NCI-H1930 (cell line): ENCODE data around the gene AUTS2.
A peak's percentile ranks its signal among the peaks of the same experiment; 100 is the strongest.

Experiments
- DNase-seq, 2 experiments: peaks; one replicate each; lab custom pipeline; 2025; lab: John Stamatoyannopoulos, UW

AUTS2 gene

DNA sequence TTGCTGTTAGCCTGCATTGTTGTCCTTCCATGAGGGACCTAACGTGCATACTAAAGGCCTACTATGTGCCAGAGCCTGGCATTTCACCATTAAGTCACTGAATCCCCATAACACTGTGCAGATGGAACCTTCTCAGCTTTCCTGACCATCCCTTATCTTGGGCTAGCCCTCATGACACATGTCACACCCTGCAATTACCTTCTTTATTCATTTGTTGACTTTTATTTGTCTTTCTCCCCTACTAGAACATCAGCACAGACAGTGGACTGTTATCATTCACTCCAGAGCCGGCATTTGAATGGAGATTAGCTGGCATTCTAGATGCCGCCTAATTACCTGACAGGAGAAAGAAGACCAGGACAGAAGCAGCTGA lies 1062.5 kb downstream of the AUTS2 start:
- DNase-seq: no peak

- DNase-seq: no peak
Measured at GRCh38 chr7:70663680-70664079, 1065.4 kb downstream of the AUTS2 start.

DNA sequence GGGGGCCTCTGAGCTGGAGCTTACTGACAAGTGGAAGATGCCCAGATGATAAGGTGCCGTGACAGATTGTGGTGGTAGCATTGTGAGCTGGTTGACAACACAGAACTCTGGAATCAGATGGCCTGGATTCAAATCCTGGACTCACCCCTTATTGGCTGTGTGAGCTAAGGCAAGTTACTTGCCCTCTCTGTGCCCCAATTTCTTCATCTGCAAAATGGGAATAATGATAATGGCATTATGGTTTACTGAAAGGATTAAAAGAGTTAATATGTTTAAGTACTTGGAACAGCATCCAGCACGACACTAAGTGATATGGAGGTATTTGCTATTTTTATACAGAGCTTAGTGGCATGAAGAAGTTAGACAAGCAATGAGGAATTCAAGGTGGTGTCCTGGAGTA lies 1067.7 kb downstream of the AUTS2 start:
- DNase-seq: no peak

GRCh38 chr7:70667406-70667805 lies 1069.1 kb downstream of the AUTS2 start:
- no peak for DNase-seq

- DNase-seq: no peak
Measured at GRCh38 chr7:70668606-70669358, 1070.5 kb downstream of the AUTS2 start.

- no peak for DNase-seq
Measured at GRCh38 chr7:70669854-70670253, 1071.6 kb downstream of the AUTS2 start.

- no peak for DNase-seq
Measured at GRCh38 chr7:70670288-70670687, 1072.0 kb downstream of the AUTS2 start.

- DNase-seq: no peak
Measured at GRCh38 chr7:70673778-70674570, 1075.7 kb downstream of the AUTS2 start.

GRCh38 chr7:70674571-70675010 lies 1076.3 kb downstream of the AUTS2 start:
- DNase-seq: no peak

DNA sequence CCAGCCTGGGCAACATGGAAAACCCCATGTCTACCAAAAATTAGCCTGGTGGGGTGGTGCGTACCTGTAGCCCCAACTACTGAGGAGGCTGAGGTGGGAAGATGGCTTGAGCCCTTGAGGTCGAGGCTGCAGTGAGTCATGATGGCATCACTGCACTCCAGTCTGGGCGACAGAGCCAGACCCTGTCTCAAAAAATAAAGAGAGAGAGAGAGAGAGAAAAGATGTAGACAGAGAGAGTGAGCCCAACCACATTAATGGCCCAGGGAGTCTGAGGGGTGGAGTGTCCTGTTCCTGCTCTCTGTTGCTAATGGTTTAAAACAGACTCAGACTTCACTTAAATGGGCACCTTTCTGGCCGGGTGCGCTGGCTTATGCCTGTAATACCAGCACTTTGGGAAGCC lies 1078.0 kb downstream of the AUTS2 start:
- no peak for DNase-seq

- no peak for DNase-seq
Measured at GRCh38 chr7:70678621-70679251, 1080.5 kb downstream of the AUTS2 start.

DNA sequence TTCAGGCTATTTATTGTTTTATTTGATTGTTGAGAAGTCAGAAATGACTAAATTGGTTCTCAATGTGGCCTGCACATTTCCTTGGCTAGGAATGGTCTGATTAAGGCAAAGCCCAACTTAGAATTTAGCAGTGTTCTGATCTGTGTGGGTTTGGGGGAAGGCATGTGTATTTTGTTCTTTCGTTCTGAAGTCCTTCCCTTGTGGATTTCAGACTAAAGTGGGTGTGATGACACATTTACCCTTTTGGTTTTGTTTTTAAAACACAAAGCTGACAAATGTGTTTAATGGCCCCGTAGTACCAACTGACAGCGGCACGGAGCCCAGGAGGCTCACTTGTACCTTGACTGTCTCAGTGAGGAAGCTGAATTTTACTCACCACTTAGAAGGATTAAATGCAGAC lies 1081.4 kb downstream of the AUTS2 start:
- no peak for DNase-seq

DNA sequence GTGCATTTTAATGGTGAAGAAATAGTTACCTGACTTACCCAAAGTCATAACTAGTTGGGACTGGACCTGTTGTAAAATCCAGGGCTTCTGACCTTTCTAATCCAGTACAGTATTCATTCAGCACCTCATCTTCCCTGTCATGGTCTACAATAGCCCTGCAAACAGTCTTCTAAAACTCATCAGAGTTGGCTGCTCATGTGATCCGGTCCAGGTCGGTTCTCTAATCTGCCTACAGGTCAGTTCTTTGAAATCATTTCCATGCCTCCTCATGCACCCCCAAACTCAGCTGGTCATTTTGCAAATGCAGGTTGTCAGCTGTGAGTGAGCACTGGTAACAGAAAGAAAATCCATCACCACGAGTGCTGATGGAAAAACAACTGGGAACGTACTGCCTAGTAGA lies 1082.0 kb downstream of the AUTS2 start:
- no peak for DNase-seq

- no peak for DNase-seq
Measured at GRCh38 chr7:70680743-70681468, 1082.6 kb downstream of the AUTS2 start.

DNA sequence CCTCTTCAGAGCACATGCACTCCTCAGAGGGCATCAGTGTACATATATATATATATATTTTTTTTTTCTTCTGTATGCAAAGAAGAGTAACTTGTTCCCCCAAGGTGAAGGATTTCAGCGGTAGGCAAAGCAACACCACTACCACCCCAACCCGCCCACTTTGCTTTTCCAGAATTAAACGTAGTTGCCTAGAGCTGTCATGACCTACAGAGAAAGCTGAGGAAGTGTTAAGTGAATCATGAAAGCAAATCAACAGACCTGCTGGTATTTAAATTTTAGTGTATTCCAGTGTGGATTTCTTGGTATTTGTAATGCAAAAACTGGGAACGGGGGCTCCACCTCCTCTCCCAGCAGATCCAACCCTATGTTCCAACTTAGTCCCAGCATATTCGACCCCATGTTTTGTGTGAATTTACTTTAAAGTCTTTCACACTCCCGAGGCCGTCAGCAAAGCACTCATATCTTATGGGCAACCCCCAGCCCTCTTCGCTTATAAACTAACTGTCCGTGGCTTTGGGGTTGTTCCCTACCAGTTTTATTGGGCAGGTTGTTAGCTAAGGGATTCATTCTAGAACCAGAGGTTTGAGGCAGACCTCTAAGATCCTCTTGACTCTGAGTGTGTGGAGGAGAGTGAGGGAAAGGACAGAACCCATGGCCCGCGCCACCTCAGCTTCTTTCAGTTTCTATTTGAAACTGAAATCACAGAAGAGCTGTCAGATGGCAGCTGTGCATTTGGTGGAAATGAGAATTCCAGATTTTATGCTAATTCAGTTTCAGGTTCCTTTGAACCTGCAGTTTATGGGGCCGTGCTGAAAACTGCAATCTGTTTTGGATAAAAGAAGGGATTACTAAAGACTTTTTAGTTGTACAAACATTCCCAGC lies 1083.4 kb downstream of the AUTS2 start:
- no peak for DNase-seq

DNA sequence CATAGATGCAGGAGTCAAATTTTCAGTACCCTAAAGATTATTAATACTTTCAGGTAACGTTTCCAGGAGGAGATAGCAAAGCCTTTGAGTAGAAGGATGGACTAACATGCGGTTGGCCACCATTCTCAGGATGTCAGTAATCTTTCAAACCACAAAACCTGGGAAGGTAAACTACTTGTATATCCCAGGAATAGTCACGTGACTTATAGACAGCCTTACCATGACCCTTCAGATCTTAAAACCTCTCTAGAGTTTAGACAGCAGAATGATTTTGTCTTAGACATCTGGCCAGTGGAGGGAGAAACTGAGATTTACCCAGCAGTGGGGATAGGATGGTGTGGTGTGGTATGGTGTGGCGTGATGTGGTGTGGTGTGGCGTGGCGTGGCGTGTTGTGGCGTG lies 1085.9 kb downstream of the AUTS2 start:
- no peak for DNase-seq

- DNase-seq: no peak
Measured at GRCh38 chr7:70693321-70693685, 1095.0 kb downstream of the AUTS2 start.

DNA sequence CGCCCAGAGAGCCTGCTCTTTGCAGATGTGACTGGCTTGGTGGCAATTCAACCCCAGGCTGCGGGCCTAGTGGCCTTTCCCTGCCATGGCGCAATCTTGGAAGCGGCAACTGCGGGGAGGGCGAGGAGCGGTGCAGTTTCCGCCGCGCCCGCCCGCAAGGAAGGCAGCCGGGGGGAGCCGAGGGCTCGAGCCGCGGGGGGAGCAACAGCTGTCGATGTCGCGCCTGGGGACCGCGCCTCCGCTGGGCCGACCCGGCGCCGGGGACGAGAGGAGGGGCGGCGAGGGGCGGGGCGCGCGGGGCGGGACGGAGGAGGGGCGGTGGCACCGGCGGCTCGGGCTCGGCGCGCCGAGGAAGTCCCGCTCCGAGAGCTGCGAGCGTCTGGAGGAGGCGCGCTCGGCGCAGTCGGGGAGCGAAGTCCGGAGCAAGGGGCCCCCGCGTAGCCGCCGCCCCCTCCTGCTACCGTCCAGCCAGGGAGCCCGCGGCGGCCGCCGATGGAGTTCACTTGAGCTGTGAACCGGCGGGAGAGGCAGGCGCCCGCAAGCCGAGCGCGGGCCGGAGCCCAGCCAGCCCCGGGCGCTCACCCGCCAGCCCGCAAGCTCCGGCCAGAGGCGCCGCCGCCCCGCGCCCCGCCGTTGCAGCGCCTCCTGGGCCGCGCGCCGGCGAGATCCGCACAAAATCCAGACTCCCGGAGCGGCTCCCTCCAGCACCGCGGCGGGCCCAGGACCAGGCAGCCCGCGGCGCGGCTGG lies 1095.6 kb downstream of the AUTS2 start:
- peak; percentile 61 to 84 for DNase-seq

DNA sequence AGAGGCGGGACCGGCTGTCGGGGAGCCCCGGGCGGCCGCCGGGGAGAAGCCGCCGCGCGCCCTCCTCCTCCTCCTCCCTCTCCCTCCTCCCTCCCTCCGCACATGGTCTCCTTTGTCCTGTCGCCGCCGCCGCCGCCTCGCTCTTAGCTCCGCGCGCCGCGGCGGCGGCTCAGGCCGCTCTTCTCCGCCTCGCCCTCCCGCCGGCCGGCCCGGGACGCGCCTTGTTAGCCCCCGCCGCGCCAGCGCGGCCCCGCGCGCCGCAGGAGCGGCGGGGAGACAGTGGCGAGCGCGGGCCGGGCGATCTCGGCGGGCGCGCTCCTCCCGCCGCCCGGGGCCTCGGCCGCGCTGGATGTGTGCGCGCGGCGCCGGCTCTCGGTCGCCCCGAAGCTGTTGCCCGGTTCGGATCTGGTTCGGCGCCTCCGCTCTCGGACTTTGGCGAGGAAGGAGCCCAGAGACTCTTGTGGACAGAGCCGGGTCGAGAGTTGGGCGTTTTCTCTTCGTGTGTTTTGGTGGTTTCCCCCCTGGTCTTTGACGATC lies 1096.2 kb downstream of the AUTS2 start:
- no peak for DNase-seq
